NCI-H2227 (cell line): Measurements from ENCODE around the gene PGP.

Source experiments
- DNase-seq: peaks from one replicate; lab custom pipeline; 2025; ENCODE audit not compliant: unreplicated experiment; lab: John Stamatoyannopoulos, UW

The PGP gene

DNA sequence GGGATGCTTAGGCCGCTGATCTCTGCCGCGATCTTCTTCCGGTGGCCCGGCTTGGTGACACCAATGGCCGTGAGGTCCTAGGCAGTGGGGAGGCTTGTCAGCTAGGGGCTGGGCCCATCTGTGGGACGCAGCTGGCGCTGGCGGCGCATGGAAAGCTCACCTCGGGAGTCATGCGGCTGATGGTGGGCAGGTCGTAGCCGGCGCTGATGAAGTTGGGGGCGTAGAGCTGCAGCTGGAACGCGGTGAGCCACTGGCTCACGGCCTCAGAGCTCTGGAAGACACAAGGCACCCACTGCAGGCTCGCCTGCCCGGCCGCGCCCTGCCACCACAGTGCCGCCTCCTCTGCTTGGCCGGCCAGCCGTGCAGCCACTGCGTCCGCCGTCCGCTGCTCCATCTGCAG lies 31.0 kb downstream of the PGP start:
- DNase-seq: no peak

DNA sequence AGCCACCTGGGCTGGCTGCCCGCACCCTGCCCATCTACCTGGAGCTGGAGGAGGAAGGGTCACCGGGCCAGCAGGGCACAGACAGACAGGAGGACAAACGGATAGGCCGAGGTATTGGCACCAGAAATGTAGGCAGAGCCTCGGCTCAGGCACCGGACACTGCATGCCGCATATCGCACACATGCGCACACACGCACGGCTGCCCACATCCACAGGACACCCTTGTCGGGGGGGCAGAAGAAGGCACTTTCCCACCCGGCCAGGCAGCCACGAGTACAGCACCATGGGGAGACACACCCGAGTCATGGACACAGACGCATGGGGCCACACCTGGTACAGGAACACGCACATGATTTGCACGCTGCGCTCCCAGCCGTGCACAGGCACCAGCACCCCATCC lies 32.7 kb downstream of the PGP start:
- no peak for DNase-seq

DNA sequence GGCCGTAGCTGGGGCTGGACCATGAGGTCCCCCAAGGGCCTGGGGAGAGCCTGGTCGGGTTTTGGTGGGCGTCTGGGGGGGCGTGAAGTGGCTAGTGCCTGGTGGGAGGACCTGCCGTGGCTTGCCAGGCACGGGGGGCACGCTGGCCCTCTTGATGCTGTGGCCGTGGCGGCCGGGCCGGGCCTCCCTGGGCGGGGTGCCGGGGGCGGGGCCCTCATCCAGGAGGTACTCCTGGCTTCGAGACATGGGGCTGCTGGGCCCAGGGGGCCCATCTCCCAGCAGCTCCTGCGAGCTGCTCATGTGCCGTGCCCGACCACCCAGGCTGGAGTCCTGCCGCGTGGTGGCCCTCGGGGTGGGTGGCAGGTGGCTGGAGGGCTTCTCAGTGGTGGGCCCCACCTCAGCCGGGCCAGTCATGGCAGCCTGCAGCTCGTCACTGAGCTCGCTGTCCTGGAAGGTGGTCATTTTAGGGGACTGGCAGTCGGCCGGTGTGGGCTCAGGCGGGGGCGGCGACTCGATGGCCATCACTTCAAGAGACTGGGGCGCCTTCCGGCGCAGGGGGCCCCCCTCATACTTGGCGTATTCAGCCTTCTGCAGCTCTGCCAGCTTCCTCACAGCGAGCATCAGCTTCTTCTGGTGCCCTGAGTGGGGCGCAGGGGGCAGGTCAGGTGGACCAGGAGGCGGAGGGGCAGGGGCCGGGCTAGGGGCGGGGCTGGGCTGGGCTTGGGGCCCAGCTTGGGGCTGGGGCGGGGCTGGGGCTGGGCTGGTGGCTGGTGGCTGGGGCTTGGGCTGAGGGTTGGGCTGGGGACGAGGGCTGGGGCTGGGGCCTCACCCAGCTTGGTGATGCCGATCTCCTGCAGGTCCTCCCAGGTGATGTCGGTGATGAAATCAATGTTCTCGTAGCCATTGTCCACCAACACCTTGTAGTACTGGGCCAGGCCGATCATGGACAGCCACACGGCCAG lies 33.4 kb downstream of the PGP start:
- no peak for DNase-seq

DNA sequence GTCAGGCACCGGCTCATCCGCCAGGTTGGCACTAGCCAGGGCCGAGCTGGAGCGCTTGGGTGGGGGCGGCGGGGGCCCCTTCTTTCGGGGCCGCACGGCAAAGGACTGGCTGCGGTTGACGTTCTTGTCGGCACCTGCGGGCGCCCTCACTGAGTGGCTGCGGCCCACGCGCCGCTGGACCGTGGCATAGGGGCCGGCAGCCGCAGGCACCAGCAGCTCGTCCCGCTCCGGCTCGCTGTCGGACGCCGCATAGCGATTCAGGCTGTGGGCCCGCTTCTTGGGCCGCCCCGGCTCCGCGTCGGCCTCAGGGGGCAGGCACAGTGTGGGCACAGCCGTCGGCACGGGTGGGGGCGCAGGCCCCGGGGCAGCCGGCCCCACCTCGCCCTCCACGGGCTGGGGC lies 34.2 kb downstream of the PGP start:
- DNase-seq: no peak

DNA sequence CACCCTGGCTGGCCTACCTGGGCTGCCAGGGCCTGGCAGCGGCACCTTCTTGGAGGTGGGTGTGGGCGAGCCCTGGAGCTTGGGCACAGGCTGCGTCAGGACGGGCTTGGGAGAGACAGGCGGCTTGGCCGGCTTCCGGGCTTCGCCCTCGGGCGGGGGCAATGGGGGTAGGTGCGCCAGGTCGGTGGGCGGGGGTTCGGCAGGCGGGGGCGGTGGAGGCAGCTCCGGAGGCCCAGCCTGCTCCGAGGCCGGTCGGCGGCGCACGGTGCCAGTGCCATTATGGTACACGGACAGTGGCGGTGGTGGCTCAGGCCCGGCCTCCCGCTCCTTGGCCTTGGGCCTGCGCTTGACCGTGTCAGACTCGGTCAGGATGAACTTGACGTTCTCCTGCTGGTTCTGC lies 35.1 kb downstream of the PGP start:
- no peak for DNase-seq

DNA sequence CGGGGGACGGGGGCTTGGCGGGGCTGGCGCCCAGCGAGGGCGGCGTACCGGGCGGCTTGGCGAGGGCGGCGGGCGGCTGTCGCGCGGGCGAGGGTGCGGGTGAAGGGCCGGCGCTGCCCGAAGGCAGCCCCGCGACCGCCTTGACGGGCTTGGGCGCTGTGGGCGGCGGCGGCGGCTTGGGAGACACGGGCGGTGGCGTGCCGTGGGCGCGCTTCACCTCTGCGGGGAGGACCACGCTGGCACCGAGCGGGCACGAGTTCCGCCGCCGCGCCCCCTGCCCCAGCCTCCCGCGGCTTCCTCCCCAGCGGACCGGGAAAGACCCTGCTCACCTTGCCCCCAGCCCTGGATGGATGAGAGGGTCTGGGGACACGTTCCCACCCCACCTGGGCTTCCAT lies 35.5 kb downstream of the PGP start:
- no peak for DNase-seq

DNA sequence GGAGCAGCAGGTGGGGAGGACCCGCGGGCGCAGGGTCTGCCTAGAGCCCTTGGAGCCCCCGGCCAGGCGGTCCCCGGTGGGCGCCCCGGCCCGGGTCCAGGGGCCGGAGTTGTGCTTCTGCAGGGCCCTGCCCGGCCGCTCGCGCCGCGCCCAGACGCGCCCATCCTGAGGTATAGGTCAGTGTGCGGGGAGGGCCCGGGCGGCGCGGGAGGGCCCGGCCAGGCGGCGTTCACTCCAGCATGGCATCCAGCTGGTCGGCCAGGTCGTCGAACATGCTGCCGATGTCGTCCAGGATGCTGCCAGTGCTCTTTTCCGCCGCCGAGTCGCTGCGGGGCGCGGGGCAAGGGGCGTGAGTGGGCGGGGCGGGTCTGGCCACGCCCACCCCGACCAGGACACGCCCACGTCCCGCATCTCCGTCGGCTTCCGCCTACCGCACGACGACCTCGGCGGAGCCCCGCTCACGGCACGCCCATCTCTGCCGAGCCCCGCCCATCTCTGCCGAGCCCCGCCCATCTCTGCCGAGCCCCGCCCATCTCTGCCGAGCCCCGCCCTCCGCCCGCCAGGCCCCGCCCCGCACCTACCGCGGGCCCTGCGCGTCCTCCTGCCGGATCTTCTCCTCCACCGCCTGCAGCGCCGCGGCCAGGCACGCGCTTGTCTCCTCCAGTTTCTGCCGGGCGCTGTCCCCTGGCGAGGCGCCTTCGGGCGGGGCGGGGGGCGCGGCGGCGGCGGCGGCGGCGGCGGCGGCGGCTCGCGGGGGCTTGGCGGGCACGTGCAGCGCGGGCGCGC lies 36.1 kb downstream of the PGP start:
- DNase-seq: no peak

DNA sequence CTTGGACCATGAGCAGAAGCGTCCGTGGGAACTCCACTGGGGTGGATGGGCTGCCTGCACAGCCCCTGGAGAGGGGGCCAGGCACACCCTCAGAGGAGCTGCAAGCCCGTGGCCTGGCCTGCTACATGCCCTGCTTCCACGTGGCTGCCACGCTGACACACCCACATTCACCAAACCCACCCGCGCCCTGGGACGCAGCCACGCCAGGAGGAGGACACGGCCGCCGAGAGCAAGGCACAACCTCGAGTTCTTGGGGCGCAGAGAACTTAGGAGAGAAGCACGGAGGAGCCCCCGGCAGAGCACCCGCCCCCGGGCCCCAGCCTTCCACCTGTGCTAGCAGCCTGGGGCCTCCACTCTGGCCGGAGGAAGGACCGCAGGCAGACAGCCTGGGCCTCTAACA lies 37.1 kb downstream of the PGP start:
- no peak for DNase-seq

DNA sequence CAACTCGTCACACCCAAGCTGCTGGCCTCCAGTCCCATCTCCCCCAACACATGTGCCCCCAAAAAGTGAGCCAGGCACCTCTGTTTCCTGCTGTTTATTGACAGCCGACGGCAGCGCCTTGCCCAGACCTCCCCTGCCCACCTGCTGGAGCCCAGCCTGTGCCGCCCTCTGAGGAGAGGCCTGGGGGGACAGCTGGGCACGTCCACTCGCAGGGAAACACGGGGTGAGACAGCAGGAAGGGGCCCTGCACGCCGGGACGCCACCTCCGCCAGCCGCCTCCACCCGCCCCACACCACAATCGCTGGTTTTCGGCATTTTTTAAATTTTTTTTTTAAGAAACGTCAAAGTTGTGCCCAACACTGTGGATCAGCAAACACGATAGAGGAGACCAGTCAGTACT lies 37.5 kb downstream of the PGP start:
- no peak for DNase-seq

DNA sequence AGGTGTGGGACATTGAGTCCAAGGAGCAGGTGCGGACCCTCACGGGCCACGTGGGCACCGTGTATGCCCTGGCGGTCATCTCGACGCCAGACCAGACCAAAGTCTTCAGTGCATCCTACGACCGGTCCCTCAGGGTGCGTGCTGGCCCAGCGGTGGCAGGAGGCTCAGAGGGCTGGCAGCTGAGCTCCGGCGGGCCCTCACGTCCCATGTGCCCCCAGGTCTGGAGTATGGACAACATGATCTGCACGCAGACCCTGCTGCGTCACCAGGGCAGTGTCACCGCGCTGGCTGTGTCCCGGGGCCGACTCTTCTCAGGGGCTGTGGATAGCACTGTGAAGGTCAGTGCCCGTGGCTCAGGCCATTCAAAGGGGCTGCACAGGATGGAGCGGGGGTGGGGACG lies 38.6 kb downstream of the PGP start:
- no peak for DNase-seq

DNA sequence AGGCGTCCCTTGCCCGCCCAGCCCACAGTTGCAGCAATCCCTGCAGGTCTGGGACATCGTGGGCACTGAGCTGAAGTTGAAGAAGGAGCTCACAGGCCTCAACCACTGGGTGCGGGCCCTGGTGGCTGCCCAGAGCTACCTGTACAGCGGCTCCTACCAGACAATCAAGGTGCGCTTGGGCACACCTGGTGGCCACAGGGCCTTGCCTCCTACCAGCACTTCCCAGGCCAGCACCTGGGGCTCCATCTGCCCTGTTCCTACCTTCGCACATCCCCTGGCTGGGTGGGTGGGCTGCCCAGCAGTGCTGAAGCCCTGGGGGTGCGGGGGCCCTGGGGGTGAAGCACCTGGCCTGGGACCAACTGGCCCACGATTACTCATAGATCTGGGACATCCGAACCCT lies 39.2 kb downstream of the PGP start:
- DNase-seq: no peak

DNA sequence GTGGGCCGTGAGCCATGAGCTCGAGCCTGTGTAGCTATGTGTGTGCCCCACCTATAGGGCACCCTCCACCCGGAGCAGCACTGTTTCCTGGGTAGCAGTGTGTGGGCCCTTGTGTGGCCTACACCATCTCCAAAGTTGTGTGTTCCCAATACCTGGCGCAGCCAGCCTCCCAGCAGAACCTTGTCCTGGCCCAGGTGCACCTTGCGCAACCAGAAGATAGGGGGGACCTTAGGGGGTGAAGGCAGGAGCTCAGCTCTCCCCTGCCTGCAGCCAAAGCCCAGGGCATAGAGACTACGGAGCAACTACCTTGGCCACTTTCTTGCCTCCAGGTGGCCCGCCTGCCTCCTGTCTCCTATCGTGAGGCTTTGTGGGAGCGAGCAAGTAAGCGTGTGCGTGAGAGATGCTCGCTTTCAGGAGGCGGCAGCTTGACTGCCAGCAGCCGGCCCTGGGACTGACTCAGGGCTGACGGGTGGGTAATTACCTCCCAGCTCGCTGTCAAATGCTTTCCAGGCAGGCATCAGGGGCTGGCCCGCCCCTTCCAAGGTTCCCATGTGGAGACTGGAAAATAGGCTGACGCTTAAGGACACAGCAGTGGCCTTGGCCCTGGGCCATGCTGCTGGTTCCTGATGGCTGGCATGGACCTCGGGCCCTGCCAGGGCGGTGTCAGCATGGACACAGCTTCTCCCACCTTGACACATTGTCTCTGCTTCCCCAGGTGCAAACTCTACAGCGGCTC lies 40.1 kb downstream of the PGP start:
- peak; percentile 94 for DNase-seq

DNA sequence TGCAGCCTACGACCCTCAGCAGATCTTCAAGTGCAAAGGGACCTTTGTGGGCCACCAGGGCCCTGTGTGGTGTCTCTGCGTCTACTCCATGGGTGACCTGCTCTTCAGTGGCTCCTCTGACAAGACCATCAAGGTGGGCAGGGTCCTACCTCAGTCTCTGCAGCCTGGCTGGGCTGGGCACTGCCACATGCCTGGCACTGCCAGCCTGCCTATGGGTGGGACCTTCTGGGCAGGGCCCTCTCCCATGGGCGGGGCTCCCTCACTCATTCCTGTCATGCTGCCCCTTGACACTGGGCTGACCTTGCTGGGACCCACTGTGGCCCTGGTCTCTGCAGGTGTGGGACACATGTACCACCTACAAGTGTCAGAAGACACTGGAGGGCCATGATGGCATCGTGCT lies 40.7 kb downstream of the PGP start:
- no peak for DNase-seq

DNA sequence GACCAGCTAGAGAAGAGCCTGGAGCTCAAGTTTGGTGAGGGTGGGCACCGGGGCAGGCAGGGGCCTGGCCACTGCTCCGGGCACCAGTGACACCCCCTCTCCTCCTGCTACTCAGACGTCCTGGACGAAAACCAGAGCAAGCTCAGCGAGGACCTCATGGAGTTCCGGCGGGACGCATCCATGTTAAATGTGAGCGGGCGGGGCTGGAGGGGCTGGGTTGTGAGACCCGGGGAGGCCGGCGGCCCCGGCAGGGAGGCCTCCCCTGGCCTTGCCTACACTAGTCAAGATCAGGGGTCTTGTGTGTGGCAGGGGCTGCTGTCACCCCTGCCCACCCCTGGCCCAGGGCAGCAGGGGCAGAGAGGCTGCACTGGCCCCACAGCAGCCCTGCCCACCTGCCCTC lies 41.3 kb downstream of the PGP start:
- no peak for DNase-seq

DNA sequence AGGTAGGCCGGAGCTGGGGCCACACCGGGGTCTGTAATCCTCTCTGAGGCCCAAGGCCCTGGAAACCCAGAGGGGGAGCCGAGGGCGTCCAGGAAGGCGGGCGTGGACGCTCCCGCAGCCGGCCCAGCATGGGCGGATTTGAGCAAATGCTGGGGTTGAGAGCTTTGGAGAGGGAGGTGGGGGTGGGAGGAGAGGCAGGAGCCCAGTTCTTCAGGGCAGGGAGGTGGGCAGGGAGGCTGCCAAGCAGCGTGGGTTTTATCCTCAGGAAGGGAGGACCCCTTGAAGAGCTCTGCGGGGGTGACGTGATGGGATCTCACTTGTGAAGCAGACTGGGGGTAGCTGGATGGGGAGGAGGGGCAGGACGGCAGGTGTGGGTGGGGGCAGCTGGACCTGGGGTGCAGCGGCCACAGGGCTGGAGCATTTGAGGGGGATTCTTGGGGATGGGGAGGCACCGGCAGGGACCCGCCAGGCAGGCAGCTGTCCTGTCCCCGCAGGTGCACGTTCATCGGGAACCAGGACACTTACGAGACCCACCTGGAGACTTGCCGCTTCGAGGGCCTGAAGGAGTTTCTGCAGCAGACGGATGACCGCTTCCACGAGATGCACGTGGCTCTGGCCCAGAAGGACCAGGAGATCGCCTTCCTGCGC lies 41.8 kb downstream of the PGP start:
- no peak for DNase-seq

DNA sequence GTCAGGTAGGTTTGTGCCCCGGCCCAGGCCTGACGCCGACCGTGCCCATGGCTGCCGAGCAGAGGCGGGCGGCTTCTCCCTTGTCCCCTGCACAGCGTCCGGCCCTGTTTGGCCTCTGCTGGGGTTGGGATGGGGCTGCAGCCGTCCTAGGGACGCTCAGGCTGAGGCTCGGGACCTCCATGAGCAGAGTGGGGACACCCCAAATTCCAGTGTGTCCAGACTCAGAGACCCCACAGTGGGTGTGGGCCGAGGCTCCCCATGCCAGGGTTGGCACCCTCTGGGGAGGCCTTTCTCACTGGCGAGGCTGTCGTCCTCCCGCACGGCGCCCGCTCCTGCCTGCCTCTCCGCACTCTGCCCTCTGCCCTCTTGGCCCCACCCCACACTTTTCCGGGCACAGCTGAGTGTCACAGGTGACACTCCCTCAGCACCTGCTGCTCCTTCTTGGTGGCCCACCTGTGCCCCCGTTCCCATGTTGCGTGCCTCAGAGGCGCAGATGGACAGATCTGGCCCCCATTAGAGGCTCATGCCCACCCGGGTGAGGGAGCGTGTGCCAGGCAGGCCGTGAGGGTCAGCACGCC lies 43.0 kb downstream of the PGP start:
- no peak for DNase-seq

DNA sequence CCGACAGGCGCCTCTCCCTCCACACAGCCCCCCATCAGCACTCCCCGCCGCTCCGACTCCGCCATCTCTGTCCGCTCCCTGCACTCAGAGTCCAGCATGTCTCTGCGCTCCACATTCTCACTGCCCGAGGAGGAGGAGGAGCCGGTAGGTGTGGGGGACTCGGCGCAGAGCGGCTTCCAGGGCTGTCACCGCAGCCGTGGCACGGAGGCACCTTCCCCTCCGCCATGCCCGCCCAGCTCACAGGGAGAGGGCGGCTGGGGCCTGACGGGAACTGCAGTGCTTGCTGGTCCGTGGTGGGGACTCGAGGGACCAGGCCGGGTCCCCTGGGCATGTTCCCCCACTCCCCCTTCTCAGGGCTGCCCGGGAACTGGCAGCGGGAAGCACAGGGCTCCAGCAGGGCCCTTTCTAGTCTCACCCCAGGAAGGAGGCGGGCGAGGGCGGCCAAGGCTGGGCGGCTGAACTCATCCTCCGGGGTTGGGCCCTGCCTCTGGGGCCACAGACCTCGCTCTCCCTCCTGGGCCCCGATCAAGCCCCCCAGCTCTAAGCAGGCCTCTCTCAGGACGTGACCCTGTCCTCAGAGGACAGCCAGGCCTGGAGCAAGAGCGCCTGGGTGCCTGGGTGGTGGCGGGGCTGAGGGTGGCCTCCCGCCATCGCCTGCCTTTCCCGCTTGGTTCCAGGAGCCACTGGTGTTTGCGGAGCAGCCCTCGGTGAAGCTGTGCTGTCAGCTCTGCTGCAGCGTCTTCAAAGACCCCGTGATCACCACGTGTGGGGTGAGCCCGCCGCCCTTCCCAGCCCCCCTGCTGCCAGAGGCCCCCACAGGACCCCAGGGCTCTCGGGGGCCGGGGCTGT lies 43.8 kb downstream of the PGP start:
- DNase-seq: no peak

DNA sequence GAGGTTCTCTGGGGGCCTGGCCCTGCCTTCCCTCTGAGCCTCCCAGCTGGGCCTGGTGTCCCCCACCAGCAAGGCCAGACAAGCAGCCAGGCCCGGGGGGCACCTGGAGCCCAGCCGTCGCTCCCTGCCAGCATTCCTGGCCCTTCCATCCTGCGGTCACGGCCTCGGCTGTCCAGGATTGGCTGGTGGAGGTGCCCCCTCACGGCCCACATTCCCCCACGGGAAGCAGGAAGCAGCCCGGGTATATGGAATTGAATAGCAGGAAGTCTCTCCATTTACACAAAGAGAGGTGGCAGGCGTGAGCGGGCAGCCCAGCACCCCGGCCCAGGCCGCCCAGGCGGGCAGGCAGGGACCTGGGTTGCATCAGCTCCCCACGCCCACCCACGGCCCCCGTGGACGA lies 44.6 kb downstream of the PGP start:
- DNase-seq: no peak

DNA sequence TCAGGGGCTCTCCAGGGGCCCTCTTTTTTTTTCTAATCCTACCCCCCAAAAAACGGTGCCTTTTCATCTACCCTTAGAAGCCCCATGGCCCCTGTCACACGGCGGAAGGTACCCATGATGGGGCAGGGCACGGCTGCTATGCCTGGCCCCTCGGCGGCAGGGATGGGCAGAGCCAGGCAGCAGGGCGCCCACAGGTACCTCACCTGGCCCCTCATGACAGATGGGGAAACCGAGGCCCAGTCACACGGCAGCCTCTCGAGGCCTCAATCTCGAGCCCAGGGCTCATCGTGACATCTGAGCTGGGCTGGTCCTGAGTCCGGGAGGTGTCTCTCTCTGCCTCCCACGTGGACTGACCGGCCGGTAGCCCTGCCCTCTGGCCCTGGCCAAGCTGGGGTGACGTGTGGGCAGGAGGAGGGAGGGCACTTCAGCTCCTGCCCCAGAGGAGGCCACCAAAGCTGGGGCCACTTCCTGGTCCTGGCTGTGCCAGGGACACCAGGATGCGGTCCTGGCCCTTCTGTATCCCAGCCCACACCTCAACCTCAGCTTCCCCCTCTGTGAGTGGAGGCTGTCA lies 47.5 kb downstream of the PGP start:
- no peak for DNase-seq
